Endothelial cell of umbilical vein (primary cell): Measurements from ENCODE around the gene PILRB. TPM values are rescaled to one million over a fixed set of nuclear protein-coding genes. Genes with fewer than 3 reads are reported as not detected.
"Not testable (repeated sequence)": the region's sequence is repeated elsewhere in the genome, so short reads cannot be mapped to it uniquely, and the experiment has no call there.

Source experiments
- BruUV-seq: library from RNA; stranded (reverse); fragments of 400-500 nt; replicated peaks from 2 replicates; lab custom pipeline; 2021; lab: Mats Ljungman, UMichigan
- CTCF ChIA-PET: fragments of 300-600, 350-600 bp; sonication (Branson Sonifier 250); formaldehyde crosslinking; loops from one replicate; lab custom pipeline; 2021; ENCODE audit warnings: antibody characterized with exemption, inconsistent platforms; lab: Charles Lee
- POLR2A ChIA-PET: fragments of 300-600, 350-600 bp; sonication (Branson Sonifier 250); formaldehyde crosslinking; loops from one replicate; lab custom pipeline; 2021; ENCODE audit warnings: antibody characterized with exemption, inconsistent platforms; lab: Charles Lee
- DNase-seq: peaks from one replicate; pipeline ENCODE4 v3.0.0-alpha.2; 2011; ENCODE audit warnings: low read depth, low spot score
- FAIRE-seq: peaks from 2 replicates; lab custom pipeline; 2011; peaks lifted over from hg19 to GRCh38; lab: Jason Lieb, UNC
- H2AFZ ChIP-seq: 2 replicates; pipeline ENCODE4 v1.6.0; 2012; ENCODE audit warnings: low read depth, low read length, control low read depth, inconsistent platforms
- H3K27ac ChIP-seq: 2 replicates; pipeline ENCODE4 v1.5.1; 2011; ENCODE audit warnings: low read depth, mild to moderate bottlenecking, control low read depth, low read length, moderate library complexity; ENCODE audit not compliant: insufficient read depth
- H3K27me3 ChIP-seq, 2 experiments: 2 replicates each; pipeline versions ENCODE4 v1.6.0 to v1.6.1; 2011; ENCODE audit warnings: low read length in 2 of 2, mixed read lengths in 1 of 2; ENCODE audit not compliant: control insufficient read depth in 2 of 2, insufficient read depth in 2 of 2
- H3K36me3 ChIP-seq, 2 experiments: 2 replicates in 1 of 2; 3 replicates in 1 of 2; pipeline ENCODE4 v1.5.1; 2011; ENCODE audit warnings: low read length in 2 of 2, mild to moderate bottlenecking in 1 of 2, moderate library complexity in 1 of 2; ENCODE audit not compliant: control insufficient read depth in 2 of 2, insufficient read depth in 2 of 2; ENCODE audit errors: extremely low read depth in 1 of 2
- H3K4me1 ChIP-seq: 3 replicates; pipeline ENCODE4 v1.5.1; 2011; ENCODE audit warnings: mild to moderate bottlenecking, low read length; ENCODE audit not compliant: control insufficient read depth, insufficient read depth; ENCODE audit errors: extremely low read depth
- H3K4me2 ChIP-seq: 2 replicates; pipeline ENCODE4 v1.6.1; 2011; ENCODE audit warnings: low read length, control low read depth, mixed read lengths; ENCODE audit not compliant: insufficient read depth
- H3K4me3 ChIP-seq, 3 experiments: fragments of 200-600 bp in 1 of 3; sonication (generic), shearing (Covaris generic) in 1 of 3; replicated peaks in 1 of 3; 2 replicates each; pipeline ENCODE4 v1.5.1; 2011 to 2016; ENCODE audit warnings: control low read depth in 3 of 3, low read length in 3 of 3, mild to moderate bottlenecking in 2 of 3, inconsistent platforms in 1 of 3, low read depth in 1 of 3, moderate library complexity in 1 of 3; ENCODE audit not compliant: insufficient read depth in 1 of 3
- H3K79me2 ChIP-seq: 2 replicates; pipeline ENCODE4 v1.6.0; 2012; ENCODE audit warnings: low read length, inconsistent platforms; ENCODE audit not compliant: control insufficient read depth, insufficient read depth
- H3K9ac ChIP-seq: replicated peaks from 2 replicates; pipeline ENCODE3; 2011; ENCODE audit warnings: low read length, control low read depth; ENCODE audit not compliant: insufficient read depth; ENCODE audit errors: extremely low read depth
- H3K9me1 ChIP-seq: replicated peaks from 3 replicates; pipeline ENCODE4 v1.6.0; 2011; ENCODE audit warnings: mild to moderate bottlenecking, low read length; ENCODE audit not compliant: control insufficient read depth, insufficient read depth; ENCODE audit errors: extremely low read depth
- H3K9me3 ChIP-seq: replicated peaks from 2 replicates; pipeline ENCODE4 v1.5.1; 2012; ENCODE audit warnings: low read length, inconsistent platforms; ENCODE audit not compliant: control insufficient read depth, insufficient read depth
- H4K20me1 ChIP-seq: replicated peaks from 2 replicates; pipeline ENCODE3; 2011; ENCODE audit warnings: mild to moderate bottlenecking, low read length; ENCODE audit not compliant: control insufficient read depth, insufficient read depth; ENCODE audit errors: extremely low read depth
- EZH2 ChIP-seq: IDR thresholded peaks from 2 replicates; pipeline ENCODE4 v1.6.1; 2012; ENCODE audit warnings: borderline replicate concordance, low read depth, mild to moderate bottlenecking, moderate library complexity, low read length, inconsistent platforms; ENCODE audit not compliant: severe bottlenecking
- FOS ChIP-seq: IDR thresholded peaks from 2 replicates; pipeline ENCODE4 v1.6.1; 2011; ENCODE audit warnings: mild to moderate bottlenecking, low read length, moderate library complexity, borderline replicate concordance; ENCODE audit not compliant: insufficient read depth
- GATA2 ChIP-seq: IDR thresholded peaks from 2 replicates; pipeline ENCODE4 v1.7.0; 2011; ENCODE audit warnings: low read depth, mild to moderate bottlenecking, moderate library complexity, mixed read lengths, low read length; ENCODE audit not compliant: insufficient read length, insufficient read depth
- POLR2A ChIP-seq: IDR thresholded peaks from 2 replicates; pipeline ENCODE4 v1.6.1; 2012; ENCODE audit warnings: low read depth, mild to moderate bottlenecking, control low read depth, low read length
- dilution Hi-C: fragments of 300-500 bp; cut with MboI; formaldehyde crosslinking; loops from one replicate; pipeline ENCODE4 v1.15.0; 2019; ENCODE audit warnings: low sequenced_read_pairs; ENCODE audit not compliant: extremely low pct_ligation_motif_present
- intact Hi-C: fragments of 100-400 bp; cut with micrococcal nuclease; formaldehyde crosslinking; loops from one replicate; pipeline ENCODE4 v1.10.0; 2022
- polyA plus RNA-seq, 4 experiments: library from polyadenylated mRNA; depleted of rRNA in 3 of 4; stranded (reverse) in 3 of 4; unstranded in 1 of 4; fragments of >200 nt; gene quantifications; 2 replicates each; pipeline versions ENCODE4 v1.2.1 to v1.2.3, GENCODE V29; 2011 to 2012; ENCODE audit warnings: missing spikeins in 1 of 4
- total RNA-seq: library from RNA; stranded (reverse); gene quantifications from 2 replicates; pipeline ENCODE4 v1.2.3, GENCODE V29; 2021

PILRB gene
- total and polyA plus RNA-seq, 2 donors (not counting 3 experiments of a cell fraction or from before 2014, with no cell fraction given): 42.5 to 45.2 TPM

GRCh38 chr7:100351657-100352058 is 6.3 kb upstream of the PILRB start:
- Histone ChIP-seq H3K4me1 (no peaks in the 10 kb centered on the region), H3K79me2 (no peaks in the 10 kb centered on the region), H3K4me3 (no peak overlapping the region), H3K36me3 (peaks cover 25 to 62% of the 10 kb centered on the region in 2 experiments), H3K4me2 (no peak overlapping the region), H3K9ac (no peak overlapping the region), H3K27me3 (no peaks in the 10 kb centered on the region), H3K9me1 (no peaks in the 10 kb centered on the region), H3K9me3 (no peaks in the 10 kb centered on the region), H4K20me1 (no peaks in the 10 kb centered on the region), H3K27ac (no peak overlapping the region), H2AFZ (no peak overlapping the region)
- no TSS peak for BruUV-seq
- ChIA-PET POLR2A (no interaction called here), CTCF (no interaction called here)
- intact Hi-C loops (no loop called here), dilution Hi-C loops (no loop called here)
- no peak for TF ChIP-seq EZH2
- TF ChIP-seq POLR2A: no peak
- no peak for TF ChIP-seq GATA2
- no peak for TF ChIP-seq FOS
- DNase-seq (no peak), FAIRE-seq (no peak)

- FAIRE-seq, H3K9ac ChIP-seq, H3K9me1 ChIP-seq, H3K4me2 ChIP-seq, BruUV-seq, H3K27ac ChIP-seq, H3K4me3 ChIP-seq, H3K27me3 ChIP-seq, DNase-seq, H3K79me2 ChIP-seq, dilution Hi-C loops, POLR2A ChIA-PET, H4K20me1 ChIP-seq, intact Hi-C loops, H2AFZ ChIP-seq, H3K9me3 ChIP-seq, H3K4me1 ChIP-seq: not testable (repeated sequence)
- peaks cover 20 to 62% of the 10 kb centered on the region in 2 experiments for H3K36me3 ChIP-seq
- CTCF ChIA-PET: interaction anchor here (2.1 kb wide), 1 partner anchor 55 kb away, joined by 4 read pairs; no protein-coding TSS in a partner anchor
These were observed 5.6 kb upstream of the PILRB start for GRCh38 chr7:100352230-100352781.
